K562 treated with DMSO at 1 percent for 4 hours (cell line): ENCODE data around the gene GYG2. TPM values are rescaled to one million over a fixed set of nuclear protein-coding genes. Genes with fewer than 3 reads are reported as not detected.

Experiments used
- total RNA-seq: library from RNA; unstranded; fragments of 300-600 nt; gene quantifications from 2 replicates; pipeline ENCODE4 v1.2.3, GENCODE V29; 2022; ENCODE audit not compliant: insufficient read depth

The GYG2 gene
- total RNA-seq, result 8.5 and 11.3 TPM in 2 replicates

GRCh38 chrX:2828344-2828958 lies at the start of gene GYG2:
Gene GYG2, plus strand, starts transcription at chrX:2828930. Its CDS starts 1,259 bp downstream, at chrX:2830189.

GRCh38 chrX:2928583-2929434 lies 100.1 kb downstream of the GYG2 start, which contains the start of gene ARSD:
Gene ARSD, minus strand, starts transcription at chrX:2929339. Its CDS starts 64 bp downstream, at chrX:2929275.

Other genes with a start within 250 kb of the GYG2 start
- gene CD99, start 137.6 kb upstream of the GYG2 start, total RNA-seq, result 50.5 and 67.4 TPM in 2 replicates
- gene XG, start 76.9 kb upstream of the GYG2 start, total RNA-seq, result not detected in 2 replicates
- gene ARSD, start 100.4 kb downstream of the GYG2 start, total RNA-seq, result 1.0 and 1.3 TPM in 2 replicates
- not detected in 2 replicates for gene ARSH, start 177.6 kb downstream of the GYG2 start, total RNA-seq
- gene ARSF, start 212.5 kb downstream of the GYG2 start, total RNA-seq, result not detected in 2 replicates